Embryonic facial prominence (tissue), 1 donor: ENCODE results near the gene FAM118A.
"Not testable (repeated sequence)": the region's sequence is repeated elsewhere in the genome, so short reads cannot be mapped to it uniquely, and the experiment has no call there.

Experiments
- DNase-seq: peaks from one replicate; pipeline ENCODE4 v3.0.0-alpha.2; 2016; ENCODE audit errors: extremely low spot score

The FAM118A gene

GRCh38 chr22:45330548-45330947 lies 20.8 kb downstream of the FAM118A start:
- no peak for DNase-seq

GRCh38 chr22:45331486-45331885 lies 21.8 kb downstream of the FAM118A start:
- no peak for DNase-seq

DNA sequence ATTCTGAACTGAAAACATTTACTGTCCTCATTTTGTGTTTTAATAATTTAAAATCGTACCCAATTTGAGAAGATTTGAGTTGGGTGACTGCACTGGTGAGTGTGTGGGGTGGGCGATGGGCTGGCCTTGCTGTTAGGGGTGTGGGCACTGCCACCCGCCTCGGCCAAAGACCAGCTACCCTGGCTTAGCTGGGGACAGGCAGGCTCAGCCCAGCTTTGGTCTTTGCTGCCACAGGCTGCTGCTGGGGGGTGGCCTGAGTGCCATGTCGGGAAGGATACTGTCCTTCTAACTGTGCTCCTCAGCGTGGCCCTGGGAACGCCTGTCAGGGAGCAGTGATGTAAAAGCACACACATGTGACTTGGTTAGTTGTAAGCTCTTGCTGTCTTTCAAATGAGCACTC lies 22.3 kb downstream of the FAM118A start:
- no peak for DNase-seq

GRCh38 chr22:45334068-45334467 lies 24.3 kb downstream of the FAM118A start:
- DNase-seq, result no peak

DNA sequence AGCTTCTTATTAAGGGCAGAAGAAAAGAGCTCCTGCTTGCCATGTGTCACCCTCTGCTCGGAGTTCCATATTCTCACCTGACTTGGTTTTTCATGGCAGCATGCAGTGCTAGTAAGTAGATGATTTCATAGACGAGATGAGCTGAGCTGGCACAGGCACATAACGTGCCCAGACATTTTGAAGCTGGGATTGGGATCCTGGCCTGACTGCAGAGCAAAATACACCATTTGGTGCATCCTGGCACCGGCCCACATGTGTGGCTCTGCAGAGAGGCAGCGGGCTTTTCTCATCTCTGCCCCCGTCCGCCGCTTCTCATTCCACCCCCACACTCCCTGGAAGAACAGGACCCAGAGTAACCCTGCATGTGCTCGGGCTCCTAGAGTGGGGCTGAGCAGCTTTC lies 24.8 kb downstream of the FAM118A start:
- no peak for DNase-seq

DNA sequence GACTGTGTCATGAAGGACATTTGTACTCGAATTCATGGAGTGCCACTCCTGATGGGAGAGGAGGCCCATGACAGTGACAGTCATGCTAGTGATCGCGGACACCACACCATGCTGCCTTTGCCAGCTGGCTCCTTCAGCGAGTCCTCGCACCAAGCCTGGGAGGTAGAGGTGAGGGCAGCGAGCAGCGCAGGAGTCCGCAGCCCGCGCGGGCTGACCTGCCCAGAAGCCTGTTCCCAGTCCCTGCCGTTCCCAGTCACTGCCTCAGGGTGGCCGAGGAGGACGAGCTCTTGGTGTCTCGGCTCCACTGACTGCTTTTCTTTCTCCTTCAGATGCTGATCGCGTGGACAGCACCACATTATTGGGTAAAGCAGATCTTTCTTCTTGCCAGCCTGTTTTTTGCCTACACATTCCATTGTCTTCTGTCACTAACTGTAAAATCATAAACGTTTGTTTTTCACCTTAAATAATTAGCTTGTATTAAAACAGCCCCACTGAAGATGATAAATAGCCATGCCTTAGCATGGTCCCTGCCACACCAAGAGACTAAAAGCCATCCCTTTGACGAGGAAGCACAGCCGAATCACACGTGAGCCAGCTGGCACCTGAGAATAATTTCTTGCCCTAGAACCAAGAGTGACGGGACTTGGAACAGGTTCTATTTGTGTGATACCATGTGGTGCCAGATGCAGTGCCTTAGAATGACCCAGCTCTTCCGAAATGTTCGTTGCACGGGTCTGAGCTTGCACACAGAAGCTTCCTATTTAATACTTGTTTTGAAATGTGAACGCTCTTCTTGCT lies 25.5 kb downstream of the FAM118A start:
- DNase-seq, result no peak

DNA sequence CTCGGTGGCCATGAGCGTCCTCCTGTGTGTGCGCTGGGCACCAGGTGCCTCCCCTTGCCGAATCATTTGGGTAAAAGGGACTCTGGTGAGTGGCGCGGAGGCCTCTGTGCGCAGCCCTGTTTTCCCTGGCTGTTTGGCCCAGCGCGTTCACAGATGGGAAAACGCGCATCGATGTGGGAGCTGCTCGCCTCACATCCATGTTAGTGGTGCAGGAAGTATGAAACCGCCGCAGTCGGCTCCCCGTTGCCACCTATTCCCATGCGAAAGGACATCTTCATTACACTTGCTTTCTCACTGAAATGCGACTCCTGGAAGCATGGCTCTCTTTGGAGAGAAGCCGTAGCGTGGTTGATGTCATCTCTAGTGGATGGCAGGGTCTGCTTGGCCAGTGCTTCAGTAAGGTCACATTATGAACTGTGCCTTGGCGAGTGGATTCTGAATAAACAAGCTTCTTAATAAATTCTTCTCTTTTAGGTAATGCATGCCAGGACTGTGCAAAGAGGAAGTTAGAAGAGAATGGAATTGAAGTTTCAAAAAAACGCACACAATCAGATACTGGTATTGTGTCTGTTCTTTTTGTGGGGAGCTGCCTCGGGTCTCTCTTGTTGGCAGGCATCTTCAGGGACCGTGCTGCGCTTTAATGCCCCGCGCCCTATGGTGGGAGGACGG lies 26.3 kb downstream of the FAM118A start:
- no peak for DNase-seq

GRCh38 chr22:45336971-45337431 lies 27.3 kb downstream of the FAM118A start:
- DNase-seq, result peak; percentile 56

DNA sequence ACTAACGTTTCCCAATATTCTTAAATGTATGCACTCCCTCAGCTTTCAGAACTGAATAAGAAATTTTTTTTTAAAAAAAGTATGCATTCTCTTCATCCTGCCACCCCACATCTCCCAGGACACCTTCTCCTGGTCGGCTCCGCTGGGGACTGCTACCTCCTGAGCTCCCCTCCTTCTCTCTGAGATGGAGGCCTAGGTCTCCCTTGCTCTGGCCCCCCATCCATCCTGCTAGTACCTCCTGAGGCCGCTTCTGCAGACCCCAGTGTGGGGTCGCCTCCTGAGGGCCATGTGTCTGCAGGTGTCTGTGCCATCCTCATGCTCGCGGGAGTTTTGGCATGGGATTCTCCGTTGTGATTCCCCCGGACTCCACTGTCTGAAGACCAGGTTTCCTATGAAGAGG lies 27.8 kb downstream of the FAM118A start:
- no peak for DNase-seq

DNA sequence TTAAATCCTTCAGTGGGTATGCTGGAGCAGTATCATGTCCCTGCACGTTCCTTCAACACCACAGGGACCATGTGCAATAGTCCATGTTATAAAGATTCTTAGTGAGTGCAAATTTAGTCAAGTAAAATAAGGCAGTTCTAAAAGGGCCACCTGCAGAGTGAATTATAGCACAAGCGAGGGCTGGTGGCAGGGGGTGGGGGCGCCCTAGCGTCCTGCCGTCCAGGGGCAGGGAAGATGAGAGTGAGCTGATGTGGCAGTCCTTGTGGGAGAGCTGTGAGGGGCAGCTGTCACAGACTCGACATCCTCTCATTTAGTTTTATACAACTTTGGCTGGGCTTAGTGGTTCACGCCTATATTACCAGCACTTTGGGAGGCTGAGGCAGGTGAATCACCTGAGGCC lies 29.1 kb downstream of the FAM118A start:
- no peak for DNase-seq

- no peak for DNase-seq
Measured at GRCh38 chr22:45340323-45340722, 30.6 kb downstream of the FAM118A start.

GRCh38 chr22:45341498-45341897 lies 31.8 kb downstream of the FAM118A start:
- DNase-seq, result no peak

GRCh38 chr22:45343143-45343542 lies 33.4 kb downstream of the FAM118A start:
- no peak for DNase-seq

GRCh38 chr22:45344334-45344733 lies 34.6 kb downstream of the FAM118A start:
- DNase-seq, result no peak

DNA sequence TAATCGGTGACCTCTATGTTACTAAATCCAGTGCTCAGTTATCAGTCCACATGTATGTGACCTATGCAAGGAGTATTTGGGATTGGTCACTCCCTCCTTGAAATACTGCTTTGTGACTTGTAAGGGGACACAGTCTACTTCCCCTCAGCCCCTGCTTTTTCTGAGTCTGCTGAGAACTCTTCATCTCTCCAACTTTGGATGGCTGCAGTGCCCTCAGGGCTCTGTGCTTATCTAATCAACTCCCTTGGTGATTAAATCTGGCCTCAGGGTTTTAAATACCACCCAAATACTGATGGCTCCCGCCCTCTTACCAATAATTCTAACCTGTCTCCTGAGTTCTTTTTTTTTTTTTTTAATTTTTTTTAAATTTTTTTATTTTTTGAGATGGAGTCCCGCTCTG lies 40.2 kb downstream of the FAM118A start:
- DNase-seq, result no peak

DNA sequence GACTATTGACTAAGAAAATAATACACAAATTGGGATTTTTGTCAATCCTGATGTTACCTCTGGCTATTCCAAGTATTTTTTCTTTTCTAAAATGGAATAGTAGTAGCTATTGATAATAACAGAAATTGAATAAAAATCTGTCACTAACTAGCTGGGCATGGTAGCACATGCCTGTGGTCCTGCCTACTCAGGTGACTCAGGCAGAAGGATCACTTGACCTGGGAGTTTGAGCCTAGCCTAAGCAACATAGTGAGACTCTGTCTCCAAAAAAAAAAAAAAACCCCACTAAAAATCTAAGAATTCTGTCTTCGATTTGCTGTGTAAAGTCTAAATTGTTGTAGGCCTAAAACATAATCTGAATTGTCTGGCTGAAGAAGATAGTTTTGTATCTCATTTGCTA lies 42.2 kb downstream of the FAM118A start:
- DNase-seq, result no peak

DNA sequence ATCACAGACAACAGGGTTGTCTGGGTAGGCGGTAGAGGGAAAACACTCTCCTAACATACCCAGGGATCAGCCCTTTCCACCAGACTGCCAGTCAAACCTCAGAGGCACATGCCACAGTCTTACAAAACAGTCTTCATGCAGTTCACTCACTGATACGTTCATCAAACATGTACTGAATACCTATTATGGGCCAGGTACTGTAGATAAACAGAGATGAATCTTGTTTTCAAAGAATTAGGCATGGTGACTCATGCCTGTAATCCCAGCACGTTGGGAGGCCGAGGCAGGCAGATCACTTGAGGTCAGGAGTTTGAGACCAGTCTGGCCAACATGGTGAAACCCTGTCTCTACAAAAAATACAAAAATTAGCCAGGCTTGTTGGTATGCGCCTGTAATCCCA lies 43.0 kb downstream of the FAM118A start:
- DNase-seq, result not testable (repeated sequence)

DNA sequence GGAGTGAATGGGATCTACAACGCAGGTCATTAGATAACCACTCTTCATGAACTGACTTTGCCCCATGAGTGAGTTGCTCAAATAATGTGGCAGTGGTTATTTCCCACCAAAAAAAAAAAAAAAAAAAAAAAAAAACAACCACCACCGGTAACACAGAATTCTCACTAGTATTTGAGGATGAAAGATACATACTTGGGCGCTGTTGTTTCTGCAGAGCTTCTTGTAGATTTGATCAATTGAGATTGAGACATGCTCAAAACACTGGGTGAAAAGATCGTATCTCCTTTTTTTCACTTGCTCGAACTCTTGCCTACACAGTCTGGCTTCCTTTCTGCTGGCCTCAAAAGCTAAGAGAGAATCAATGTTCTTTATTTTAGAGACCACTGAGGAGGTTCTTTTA lies 44.1 kb downstream of the FAM118A start:
- DNase-seq, result no peak

DNA sequence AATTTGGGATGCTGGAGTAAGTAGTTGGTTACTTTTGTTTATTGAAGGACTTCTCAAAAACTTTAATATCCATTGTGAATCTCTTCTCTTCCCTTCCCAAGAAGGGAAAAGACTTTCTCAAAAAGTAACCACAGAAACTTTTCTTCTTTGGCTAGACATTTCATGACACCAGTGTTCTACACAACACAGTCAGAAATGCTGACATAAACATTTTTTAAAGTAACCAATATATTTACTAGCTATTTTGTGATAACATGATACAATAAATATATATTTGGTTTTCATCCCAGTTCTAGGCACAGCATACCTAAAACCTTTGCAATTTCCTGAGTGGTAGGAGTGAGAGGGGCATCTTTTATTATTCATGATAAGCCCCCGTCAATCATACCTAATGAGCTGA lies 47.8 kb downstream of the FAM118A start:
- DNase-seq, result no peak

DNA sequence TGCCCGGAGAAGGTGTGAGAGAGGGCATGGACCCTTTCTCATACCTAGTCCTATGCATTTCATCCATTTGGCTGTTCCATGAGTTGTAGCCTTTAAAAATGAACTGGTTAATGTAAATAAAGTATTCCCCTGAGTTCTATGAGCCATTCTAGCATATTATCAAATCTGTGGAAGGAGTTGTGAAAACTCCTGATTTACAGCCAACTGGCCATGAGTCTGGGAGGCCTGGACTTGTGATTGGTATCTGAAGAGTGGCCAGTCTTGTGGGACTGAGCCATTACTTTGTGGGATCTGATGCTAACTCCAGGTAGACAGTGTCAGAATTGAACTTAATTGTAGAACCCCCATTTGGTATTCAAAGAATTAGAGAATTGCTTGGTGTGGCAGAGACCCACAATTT lies 48.4 kb downstream of the FAM118A start:
- DNase-seq, result no peak

- DNase-seq, result no peak
Measured at GRCh38 chr22:45359627-45360026, 49.9 kb downstream of the FAM118A start.

- DNase-seq, result no peak
Measured at GRCh38 chr22:45366713-45367112, 57.0 kb downstream of the FAM118A start.

DNA sequence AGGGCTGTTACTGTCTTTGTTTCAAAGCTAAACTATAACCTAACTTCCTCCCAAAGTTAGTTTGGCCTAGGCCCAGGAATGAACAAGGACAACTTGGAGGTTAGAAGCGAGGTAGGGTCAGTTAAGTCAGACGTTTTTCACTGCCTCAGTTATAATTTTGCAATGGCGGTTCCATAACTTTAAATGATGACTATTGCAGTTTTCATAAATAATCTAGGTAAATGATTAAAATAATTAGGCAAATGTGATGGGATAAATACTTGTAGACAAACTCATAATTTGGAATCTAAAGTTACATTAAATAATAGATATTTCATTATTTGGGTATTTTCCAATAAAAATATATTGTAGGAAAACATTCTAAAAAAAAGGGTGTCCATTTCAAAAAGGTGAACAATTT lies 63.9 kb downstream of the FAM118A start:
- not testable (repeated sequence) for DNase-seq
